Dermis blood vessel endothelial cell (primary cell): ENCODE data around the gene CBX2. TPM values are rescaled to one million over a fixed set of nuclear protein-coding genes. Genes with fewer than 3 reads are reported as not detected.

Experiments
- DNase-seq: peaks from one replicate; pipeline ENCODE4 v3.0.0; 2010
- total RNA-seq: library from RNA; depleted of rRNA; stranded (reverse); fragments of >200 nt; gene quantifications from 2 replicates; pipeline ENCODE4 v1.2.3, GENCODE V29; 2014

CBX2 gene
- total RNA-seq: 12.9 and 14.1 TPM in 2 replicates

GRCh38 chr17:79777894-79778503 lies at the start of gene CBX2:
CBX2 (plus strand) TSS chr17:79778148; CDS start chr17:79778236, 88 bp downstream.
- DNase-seq: peak; percentile 76

GRCh38 chr17:79728169-79728907 lies 49.6 kb upstream of the CBX2 start:
- DNase-seq: peak; percentile 93

GRCh38 chr17:79728908-79729471 lies 49.0 kb upstream of the CBX2 start:
- no peak for DNase-seq

- no peak for DNase-seq
Measured at GRCh38 chr17:79729761-79730160, 48.2 kb upstream of the CBX2 start.

GRCh38 chr17:79730437-79730768 lies 47.5 kb upstream of the CBX2 start:
- DNase-seq: no peak

GRCh38 chr17:79730769-79731483 lies 47.0 kb upstream of the CBX2 start, which contains the start of gene ENPP7:
ENPP7 (plus strand) TSS chr17:79730943; CDS start chr17:79731140, 197 bp downstream.
- DNase-seq: no peak

GRCh38 chr17:79732254-79732653 lies 45.7 kb upstream of the CBX2 start:
- no peak for DNase-seq

GRCh38 chr17:79732804-79733691 lies 44.9 kb upstream of the CBX2 start:
- DNase-seq: peak; percentile 46

GRCh38 chr17:79733692-79734070 lies 44.3 kb upstream of the CBX2 start:
- no peak for DNase-seq

GRCh38 chr17:79735096-79735495 lies 42.9 kb upstream of the CBX2 start:
- DNase-seq: no peak

GRCh38 chr17:79737046-79737921 lies 40.7 kb upstream of the CBX2 start:
- no peak for DNase-seq

GRCh38 chr17:79737922-79738578 lies 39.9 kb upstream of the CBX2 start:
- no peak for DNase-seq

GRCh38 chr17:79738643-79739042 lies 39.3 kb upstream of the CBX2 start:
- no peak for DNase-seq

GRCh38 chr17:79739148-79740062 lies 38.5 kb upstream of the CBX2 start:
- no peak for DNase-seq

GRCh38 chr17:79740413-79740812 lies 37.5 kb upstream of the CBX2 start:
- DNase-seq: peak; percentile 12

GRCh38 chr17:79741401-79741750 lies 36.6 kb upstream of the CBX2 start:
- no peak for DNase-seq

GRCh38 chr17:79741751-79742588 lies 36.0 kb upstream of the CBX2 start:
- peak; percentile 74 for DNase-seq

- no peak for DNase-seq
Measured at GRCh38 chr17:79742589-79742918, 35.4 kb upstream of the CBX2 start.

- DNase-seq: no peak
Measured at GRCh38 chr17:79742951-79743476, 34.9 kb upstream of the CBX2 start.
